ENCODE results near the gene SGCD. TPM values are rescaled to one million over a fixed set of nuclear protein-coding genes. Genes with fewer than 3 reads are reported as not detected.
"Not testable (repeated sequence)": the region's sequence is repeated elsewhere in the genome, so short reads cannot be mapped to it uniquely, and the experiment has no call there.

SGCD gene
- polyA plus RNA-seq, 5 donors: 7.5 to 15.0 (median 13.3) TPM

DNA sequence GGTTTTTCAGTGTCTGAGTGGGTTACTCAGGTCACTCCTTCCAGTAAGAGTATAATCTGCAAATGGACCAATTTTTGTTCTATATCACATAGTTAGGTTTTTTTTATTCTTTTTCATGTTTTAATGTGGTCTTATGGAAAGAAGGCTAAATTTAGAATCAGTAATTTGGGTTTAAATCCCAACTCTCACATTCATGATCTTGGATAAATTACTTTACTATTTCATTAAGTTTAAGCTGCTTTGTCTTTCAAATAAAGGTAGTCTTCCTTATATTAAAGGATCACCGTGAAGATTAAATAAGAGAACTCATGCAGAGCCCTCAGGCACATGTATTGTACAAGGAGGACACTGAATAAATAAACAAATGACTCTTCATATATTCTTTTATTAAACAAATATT lies 234.7 kb downstream of the SGCD start:
- no peak for DNase-seq

DNA sequence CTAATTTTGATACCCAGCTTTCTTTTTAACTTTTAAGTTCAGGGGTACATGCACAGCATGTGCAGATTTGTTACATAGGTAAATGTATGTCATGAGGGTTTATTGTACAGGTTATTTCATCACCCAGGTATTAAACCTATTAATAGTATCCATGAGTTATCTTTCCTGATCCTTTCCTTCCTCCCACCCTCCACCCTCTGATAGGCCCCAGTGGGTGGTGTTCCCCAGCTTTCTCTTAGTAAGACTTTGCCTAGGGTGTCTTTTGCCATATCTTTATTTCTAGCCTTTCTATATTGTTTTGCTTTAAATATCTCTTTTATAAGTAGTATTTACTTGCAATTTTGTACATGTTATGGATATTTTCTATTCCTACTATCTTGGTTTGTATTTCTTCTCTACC lies 243.7 kb downstream of the SGCD start:
- DNase-seq: no peak

DNA sequence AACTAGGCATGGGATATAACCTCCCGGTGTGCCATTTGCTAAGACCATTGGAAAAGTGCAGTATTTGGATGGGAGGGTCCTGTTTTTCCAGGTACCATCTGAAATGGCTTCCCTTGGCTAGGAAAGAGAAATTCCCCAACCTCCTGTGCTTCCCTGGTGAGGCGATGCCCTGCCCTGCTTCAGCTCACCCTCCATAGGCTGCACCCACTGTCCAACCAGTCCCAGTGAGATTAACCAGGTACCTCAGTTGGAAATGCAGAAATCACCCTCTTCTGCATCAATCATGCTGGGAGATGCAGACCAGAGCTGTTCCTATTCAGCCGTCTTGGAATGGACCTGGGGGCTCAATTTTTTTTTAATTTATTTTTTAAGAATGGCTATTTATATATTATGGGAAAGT lies 254.8 kb downstream of the SGCD start:
- DNase-seq: no peak

DNA sequence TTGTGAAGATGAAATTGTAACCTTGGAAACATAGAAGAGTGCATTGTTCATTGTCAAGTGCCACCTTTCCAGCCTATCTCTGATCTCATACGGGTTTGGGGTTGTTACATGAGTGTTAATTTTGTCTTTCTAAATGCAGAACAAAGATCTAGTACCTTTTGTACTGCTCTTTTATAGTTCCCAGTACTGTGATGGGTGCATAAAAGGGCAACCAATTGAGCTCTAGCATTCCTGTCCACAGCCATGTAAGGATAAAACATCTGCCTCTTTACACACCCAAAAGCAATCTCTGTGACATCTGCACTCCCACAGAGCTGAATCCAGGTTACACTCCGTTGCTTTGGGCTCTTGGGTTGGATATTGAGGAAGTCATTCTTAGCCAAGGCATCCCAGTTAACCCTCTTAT lies 255.2 kb downstream of the SGCD start:
- no peak for DNase-seq

DNA sequence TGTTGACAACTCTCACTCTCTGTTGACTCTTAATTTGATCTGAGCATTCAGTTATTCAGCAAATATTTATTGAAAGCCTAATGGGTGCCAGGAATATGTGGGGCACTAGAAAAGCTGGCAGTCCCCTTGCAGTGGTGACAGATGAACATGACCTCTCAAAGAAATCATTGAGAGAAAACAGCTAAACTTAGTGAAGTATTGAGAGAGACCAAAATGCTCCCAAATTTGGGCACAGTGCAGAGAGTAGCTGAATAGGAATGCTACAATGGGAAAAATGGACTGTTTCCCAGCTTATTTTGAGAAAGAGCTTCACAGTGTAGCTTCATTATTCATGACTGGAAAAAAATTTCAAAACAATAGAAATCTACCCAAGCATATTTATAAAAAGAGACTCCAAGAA lies 257.9 kb downstream of the SGCD start:
- DNase-seq: no peak

DNA sequence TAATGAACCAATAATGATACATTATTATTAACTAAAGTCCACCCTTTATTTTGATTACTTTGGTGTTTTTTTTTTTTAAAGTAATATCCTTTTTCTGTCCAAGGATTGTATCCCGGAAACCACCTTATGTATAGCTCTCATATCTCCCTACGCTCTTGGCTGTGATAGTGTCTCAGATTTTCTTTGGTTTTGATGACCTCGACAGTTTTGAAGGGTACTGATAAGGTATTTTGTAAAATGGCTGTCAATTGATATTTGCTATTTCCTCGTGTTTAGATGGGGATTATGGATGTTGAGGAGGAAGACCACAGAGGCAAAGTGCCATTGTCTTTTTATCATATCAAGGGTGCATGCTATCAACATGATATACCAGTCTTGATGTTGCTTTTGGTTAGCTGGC lies 259.0 kb downstream of the SGCD start:
- DNase-seq: no peak

DNA sequence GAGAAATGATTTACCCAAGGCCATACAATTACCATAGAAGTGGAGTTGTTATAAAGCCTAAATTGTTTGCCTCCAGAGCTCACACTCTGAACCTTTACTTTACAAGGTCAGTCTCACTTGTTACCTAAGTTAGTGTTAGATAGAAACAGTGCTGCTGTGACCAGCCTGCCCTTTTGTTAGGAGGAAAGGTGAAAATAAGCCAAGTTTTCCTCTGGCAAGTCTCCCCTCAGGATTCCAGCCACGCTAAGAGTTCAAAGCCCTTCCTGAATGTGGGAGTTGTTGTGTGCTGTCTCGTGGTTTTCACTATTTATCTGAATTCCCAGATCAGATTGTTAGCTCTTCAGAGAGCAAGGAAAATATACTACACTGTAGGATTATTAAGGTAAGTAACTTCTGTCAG lies 260.0 kb downstream of the SGCD start:
- no peak for DNase-seq

DNA sequence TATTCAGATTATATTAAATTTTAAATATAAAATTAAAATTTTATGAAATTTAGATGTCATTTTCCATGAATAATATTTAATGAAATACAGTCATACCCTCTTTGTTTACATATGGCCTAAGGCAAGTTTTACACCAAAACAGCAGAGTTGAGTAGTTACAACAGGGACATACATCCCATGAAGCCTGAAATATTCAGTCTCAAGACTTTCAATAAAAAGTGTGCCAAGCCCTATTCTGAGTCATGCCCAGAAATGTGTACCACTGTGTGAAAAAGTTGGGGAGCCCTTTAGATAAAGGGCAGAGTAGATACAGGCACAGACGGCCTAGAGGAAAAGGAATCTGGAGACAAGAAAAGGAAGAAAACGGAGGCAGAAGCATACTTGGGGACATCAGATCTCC lies 261.3 kb downstream of the SGCD start:
- no peak for DNase-seq

DNA sequence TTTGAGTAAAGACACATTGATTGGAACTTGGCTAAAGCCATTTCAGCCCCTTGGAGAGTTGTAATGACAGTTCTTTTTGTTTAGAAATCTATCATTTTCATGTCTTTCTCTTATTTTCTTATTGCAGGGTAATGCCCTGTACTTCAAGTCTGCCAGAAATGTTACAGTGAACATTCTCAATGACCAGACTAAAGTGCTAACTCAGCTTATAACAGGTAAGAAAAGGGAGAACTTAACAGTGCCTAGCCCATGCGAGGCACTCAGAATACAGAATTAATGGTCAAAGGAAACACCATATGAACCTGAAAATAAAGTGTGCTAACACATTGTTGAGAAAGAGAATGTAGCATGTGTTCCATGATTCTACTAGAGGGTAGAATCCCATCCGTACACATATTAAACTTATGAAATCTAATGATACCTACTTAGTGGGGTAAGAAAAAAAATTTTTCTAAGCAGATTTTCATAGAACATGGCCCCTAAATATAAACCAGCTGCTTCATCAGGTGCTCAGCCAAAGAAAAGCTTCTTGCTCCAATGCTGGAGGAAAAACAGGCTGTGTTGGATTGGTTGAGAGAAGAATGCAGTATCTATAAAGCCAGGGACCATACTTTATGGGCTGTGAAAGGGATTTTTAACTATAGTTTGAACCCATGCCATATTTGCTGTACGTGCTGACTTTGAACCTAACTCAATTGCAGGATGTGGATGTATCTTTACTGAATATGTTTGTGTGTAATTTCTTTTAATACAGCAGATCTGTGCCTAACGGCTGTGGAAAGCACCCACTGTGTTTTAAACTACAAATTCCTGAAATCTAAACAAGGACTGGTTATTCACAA lies 262.4 kb downstream of the SGCD start:
- peak; percentile 38 to 51 for DNase-seq

DNA sequence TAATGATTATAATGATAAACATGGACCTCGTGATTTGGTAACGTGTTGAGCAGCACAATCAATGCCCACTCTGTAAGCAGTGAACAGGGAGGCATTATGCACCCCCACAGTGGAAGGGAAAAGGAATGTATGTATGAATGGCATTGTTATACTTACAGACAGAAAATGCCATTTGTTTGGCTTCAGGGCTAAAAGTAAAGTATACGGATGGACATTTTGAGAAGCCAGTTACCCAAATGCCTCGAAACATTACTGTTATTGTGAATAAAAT lies 262.9 kb downstream of the SGCD start:
- no peak for DNase-seq

DNA sequence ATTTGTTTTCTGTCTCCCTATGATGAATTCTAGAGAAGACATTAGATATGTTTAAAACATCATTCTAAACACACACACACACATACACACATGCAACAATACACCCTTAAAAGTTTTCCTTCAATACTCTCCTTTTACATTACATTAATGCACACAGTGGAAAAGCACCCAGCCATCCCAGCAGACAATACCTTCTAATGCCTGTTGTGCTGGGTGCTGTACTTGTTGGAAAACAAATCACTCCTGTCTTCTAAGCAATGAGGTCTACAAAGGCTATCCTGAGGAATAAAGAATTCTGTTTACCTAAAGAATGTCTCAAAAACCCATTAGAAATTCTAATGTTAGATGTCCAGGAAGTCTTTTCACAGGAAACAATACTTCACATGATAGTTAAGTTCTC lies 264.0 kb downstream of the SGCD start:
- no peak for DNase-seq

DNA sequence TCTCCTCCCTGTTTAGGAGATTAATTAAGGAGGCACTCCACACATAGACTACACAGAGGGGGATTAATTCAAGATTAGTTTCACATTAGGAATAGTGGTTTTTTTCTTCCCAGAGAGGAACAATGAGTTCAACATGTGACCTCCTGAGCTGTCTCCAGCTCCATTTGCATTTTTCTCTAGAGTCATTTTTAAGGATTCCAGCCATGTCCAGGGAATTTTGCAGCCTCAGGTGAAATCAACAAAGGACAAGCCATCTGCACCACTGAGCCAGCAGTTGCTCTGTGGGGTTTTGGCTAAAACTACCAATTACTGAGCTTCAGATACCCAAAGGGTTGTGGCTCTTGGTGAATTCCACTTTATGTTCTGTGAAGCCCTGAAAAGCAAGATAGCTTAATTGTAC lies 264.7 kb downstream of the SGCD start:
- no peak for DNase-seq

DNA sequence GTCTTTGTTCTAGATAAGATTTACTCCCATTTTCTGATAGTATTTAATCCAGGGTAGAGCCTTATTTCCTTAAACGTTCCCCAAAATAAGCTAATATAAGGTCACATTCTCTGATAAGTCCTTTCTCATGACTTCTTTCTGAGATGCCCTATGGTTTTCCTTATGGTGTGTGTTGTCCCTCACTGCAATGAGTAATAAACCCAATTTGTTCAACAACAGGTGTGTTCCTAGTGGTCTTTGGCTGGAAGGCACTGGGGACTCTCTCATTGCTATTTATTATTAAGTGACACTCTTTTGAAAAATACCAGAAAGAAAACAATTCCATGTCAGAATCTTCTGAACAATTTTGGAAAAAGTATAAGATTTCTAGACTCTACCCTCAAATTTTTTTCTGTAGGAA lies 266.6 kb downstream of the SGCD start:
- no peak for DNase-seq

DNA sequence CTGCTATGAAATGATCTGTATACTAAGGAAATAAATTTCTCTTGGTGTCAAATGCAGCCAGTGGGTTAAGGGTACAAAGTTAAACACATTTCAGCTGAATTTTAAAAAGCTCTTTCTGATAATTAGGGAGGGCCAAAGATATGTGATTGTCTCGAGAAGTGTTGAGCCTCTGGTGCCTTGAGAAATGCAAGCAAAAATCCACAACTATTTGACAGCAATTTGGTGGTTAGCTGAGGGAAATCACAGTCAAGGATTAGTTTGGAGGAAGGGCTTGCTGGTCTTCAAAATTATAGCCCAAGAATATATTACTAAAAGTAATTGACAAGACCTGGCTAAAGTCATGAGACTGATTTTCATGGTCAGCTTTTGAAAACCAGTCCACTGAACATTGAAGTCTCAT lies 267.4 kb downstream of the SGCD start:
- no peak for DNase-seq

DNA sequence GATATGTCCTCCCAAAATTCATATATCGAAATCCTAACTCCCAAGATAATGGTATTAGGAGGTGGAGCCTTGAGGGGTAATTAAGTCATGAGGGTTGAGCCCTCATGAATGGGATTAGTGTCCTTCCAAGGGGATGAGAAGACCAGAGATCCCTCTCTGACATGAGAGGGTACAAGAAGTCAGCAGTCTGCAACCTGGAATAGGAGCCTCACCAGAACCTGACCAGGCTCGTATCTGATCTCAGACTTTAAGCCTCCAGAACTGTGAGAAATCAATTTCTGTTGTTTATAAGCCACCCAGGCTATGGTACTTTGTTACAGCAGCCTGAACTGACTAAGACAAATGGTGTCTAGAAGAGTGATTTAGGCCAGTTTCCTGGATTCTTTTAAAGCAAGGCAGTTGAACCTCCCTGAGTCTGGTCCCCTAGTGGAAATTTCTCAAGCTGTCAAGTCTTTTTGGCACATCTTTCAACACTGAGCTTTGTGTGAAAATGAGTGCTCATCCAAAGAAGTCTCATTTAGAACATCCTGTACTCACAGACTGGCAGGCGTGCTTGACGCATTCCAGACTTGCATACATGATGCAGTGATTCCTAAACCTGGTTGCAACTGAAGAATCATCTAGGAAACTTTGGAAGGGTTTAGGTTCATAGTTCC lies 268.3 kb downstream of the SGCD start:
- DNase-seq: peak in 1 of 2 donors; percentile 42

DNA sequence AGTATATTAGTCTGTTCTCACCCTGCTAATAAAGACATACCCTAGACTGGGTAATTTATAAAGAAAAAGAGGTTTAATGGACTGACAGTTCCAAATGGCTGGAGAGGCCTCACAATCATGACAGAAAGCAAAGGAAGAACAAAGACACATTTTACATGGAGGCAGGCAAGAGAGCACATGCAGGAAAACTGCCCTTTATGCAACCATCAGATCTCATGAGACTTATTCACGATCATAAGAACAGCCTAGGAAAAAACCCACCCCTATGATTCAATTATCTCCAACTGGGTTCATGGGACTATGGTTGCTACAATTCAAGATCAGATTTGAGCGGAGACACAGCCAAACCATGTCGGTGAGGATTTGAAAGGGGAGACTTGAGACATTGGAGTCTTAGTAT lies 270.3 kb downstream of the SGCD start:
- DNase-seq: no peak

DNA sequence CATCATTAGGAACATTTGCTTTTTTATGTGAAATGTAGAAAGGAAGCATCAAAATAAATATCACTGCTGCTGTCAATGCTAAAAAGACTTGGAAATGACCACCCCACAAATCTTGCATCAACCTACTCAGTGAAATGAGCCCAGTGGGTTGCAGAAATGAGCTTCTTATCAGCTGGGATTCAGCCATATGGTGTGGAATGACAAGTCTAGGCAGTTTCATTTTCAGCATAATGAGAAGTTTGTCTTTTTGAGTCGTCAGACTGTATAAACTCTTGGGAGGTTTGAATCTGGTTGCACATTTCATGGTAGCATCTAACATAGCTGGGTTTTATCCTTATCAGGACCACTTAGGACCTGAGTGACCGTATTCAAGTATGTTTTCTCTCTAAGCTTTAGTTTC lies 272.0 kb downstream of the SGCD start:
- DNase-seq: no peak

DNA sequence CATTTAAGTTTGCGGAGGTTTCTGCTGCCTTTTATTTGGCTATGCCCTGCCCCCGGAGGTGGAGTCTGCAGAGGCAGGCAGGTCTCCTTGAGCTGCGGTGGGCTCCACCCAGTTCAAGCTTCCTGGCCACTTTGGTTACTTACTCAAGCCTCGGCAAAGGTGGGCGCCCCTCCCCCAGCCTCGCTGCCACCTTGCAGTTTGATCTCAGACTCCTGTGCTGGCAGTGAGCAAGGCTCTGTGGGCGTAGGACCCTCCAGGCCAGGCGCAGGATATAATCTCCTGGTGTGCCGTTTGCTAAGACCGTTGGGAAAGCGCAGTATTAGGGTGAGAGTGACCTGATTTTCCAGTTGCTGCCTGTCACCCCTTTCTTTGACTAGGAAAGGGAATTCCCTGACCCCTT lies 283.6 kb downstream of the SGCD start:
- not testable (repeated sequence) for DNase-seq

DNA sequence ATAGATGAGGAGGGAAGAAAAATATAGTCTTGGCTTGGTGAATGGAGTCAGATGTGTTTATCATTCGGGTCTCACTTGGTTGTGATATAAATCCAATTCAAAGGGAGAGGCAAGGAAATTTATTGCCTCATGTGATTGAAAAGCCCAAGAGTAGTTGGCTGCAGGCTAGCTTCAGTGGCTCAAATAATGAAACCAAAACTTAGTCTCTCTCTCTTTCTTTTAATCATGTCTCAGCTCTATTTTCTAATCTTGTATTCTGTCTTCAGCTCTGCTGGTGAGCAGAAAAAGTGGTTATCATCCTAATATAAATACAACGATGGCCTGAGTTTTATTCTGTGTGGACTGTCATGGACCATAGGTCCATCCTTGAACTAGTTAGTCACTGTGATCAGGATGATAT lies 288.9 kb downstream of the SGCD start:
- DNase-seq: no peak

DNA sequence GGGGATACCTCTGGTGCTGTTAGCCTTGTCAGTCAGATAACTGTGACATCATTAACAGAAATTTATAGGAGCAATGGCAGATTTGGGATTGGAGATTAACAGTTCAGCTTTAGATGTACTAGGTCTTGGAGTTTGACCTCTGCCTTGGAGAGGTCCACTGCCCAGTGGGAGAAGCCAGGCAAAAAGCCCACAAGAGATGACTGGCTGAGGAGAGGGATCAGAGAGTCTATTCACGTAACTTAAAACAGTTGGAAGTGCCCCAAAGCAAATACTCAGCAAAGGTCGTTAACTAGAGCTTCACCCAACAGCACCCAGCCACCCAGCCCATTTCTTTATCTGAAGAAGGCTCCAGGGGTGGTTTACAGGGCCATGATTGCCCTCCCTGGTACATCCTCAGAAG lies 290.5 kb downstream of the SGCD start:
- no peak for DNase-seq

DNA sequence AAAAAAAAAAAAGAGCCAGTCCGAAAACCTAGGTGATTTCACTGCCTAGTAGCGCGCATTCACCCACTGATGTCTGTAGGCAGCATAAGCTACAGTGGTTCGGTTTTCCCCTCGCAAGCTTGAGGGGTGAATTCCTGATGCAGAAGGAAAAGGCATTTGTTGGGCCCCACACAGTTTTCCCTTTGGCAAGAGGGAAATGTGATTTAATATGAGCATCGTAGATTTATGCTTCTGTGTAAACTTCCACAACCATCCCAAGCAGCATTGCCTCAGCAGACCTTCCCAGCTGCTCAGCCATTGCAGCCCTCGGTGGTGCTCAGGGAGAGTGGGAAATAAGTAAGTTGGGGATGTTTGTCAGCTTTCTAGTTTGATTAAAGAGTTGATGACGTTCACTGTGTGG lies 291.6 kb downstream of the SGCD start:
- peak in 1 of 2 donors; percentile 9 for DNase-seq

DNA sequence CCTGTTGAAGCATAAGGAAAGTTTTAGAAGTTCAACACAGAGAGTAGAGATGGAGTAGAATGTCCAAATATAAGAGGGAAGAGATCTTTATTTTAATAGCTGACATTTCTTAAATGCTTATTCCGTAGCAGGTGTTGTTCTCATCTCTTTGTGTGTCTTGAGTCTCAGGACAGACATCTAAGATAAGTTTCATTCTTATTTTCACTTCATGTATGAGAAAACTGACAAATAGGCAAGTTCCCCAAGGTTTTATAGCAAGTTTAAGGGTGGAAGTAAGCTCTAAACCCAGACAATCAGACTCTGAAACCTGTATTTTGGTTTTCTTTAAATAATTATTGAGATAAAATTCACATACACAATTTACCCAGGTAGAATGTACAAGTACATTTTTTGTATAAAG lies 294.8 kb downstream of the SGCD start:
- DNase-seq: no peak

DNA sequence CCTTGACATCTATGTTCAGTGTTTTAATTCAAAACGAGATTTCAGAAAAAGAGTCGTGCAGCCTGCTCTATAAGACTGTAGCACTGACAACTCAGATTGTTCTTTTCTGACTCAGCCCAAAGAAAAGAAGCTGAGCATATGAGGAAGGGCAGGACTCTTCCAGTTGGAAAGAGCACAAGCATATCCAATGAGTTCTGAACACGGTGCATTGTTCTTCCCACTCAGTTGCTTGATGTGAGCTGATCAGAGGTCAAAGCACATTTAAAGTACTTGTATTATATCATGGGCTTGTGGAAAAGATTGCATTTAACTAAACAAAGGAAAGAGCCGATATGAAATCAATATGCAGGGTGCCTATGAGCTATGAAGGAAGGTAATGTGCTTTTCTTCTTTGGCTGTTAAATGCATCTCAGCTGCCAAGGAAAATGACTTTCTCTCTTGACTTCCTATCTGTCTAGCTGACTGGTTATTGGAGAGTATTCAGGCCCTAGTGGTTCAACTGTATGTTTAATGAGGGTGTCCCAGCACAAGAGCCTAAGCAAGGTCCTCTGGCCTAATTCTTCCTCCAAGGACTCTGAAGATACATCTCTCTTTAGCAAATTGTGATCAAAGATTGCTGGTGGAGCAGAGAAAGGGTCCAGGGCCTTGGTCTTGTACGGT lies 296.5 kb downstream of the SGCD start:
- no peak for DNase-seq
